ENCODE results near the gene HHATL.

- TF ChIP-seq, protein P1, sequence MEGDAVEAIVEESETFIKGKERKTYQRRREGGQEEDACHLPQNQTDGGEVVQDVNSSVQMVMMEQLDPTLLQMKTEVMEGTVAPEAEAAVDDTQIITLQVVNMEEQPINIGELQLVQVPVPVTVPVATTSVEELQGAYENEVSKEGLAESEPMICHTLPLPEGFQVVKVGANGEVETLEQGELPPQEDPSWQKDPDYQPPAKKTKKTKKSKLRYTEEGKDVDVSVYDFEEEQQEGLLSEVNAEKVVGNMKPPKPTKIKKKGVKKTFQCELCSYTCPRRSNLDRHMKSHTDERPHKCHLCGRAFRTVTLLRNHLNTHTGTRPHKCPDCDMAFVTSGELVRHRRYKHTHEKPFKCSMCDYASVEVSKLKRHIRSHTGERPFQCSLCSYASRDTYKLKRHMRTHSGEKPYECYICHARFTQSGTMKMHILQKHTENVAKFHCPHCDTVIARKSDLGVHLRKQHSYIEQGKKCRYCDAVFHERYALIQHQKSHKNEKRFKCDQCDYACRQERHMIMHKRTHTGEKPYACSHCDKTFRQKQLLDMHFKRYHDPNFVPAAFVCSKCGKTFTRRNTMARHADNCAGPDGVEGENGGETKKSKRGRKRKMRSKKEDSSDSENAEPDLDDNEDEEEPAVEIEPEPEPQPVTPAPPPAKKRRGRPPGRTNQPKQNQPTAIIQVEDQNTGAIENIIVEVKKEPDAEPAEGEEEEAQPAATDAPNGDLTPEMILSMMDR (IDR thresholded peaks at IDR 0.05) = no peak
- no peak for TF ChIP-seq POLR2AphosphoS5 (IDR thresholded peaks at IDR 0.05)
- TF ChIP-seq POLR2A (IDR thresholded peaks at IDR 0.05) = no peak
- no peak for TF ChIP-seq EP300 (IDR thresholded peaks at IDR 0.05)
Measured at GRCh38 chr3:42719002-42719401, 16.4 kb upstream of the HHATL start.
